HG02970 (cell line): Measurements from ENCODE around the gene TMED8.
A peak's percentile ranks its signal among the peaks of the same experiment; 100 is the strongest.
"Not testable (repeated sequence)": the region's sequence is repeated elsewhere in the genome, so short reads cannot be mapped to it uniquely, and the experiment has no call there.

ENCODE experiments used
- ATAC-seq: cut with Tn5 transposase; IDR thresholded peaks from one replicate; pipeline ENCODE4 v1.9.1; 2021; ENCODE audit warnings: mild to moderate bottlenecking, moderate library complexity, moderate number of reproducible peaks; ENCODE audit not compliant: unreplicated experiment, low FRiP score

The TMED8 gene

DNA sequence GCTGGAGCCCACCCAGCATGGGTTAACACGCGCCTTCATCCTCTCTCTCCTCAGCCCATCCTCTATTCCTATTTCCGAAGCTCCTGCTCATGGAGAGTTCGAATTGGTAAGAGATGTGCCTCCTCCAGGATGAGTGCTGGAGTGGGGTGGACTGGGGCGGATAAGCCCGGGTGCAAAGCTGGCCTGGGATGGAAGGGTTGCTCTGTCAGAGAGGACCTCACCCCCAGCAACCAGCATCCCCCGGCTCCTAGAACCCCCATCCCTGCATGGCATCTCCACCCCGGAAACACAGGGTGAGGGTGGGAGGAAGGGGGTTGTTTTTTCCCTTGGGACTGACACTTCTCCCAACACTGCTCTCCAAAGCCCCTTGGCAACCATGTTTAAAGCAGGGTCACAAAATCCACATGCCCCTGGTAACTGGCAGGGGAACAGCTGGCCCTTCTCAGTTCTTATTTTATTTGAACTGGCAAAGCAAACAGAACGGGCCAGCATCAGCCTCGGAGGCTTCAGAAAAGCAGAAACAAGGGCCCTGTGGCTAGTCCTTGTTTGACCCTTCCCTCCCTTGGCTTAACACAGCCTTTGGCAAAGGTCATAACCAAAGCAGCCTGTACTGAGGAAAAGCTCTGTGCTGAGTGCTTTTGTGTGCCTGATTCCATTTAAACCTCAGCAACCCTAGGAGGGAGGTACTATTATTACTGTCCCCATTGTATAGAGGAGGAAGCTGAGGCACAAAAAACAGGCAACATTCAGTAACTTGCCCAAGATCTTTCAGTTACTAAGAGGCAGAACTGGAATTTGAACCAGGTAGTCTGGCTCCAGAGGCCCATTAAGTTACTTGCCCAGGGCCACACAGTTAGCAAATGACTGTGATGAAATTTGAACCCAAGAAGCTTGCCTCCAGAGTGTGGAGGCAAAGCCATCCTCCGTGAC lies 51.8 kb downstream of the TMED8 start:
- ATAC-seq = no peak

DNA sequence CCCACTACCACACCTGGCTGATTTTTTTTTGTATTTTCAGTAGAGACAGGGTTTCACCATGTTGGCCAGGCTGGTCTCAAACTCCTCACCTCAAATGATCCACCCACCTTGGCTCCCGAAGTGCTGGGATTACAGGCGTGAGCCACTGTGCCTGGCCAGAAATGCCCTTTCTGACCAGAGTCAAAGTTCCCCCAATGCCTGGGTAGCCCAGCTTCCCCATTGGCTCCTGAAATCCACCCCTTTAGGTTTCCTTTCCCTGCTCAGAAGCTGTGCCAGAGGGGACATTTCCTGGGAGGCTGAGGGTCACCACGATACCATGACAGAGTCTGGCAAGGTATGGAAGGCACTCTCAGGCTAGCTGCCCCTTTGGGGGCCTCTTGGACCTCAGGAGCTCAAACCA lies 52.6 kb downstream of the TMED8 start:
- no peak for ATAC-seq

DNA sequence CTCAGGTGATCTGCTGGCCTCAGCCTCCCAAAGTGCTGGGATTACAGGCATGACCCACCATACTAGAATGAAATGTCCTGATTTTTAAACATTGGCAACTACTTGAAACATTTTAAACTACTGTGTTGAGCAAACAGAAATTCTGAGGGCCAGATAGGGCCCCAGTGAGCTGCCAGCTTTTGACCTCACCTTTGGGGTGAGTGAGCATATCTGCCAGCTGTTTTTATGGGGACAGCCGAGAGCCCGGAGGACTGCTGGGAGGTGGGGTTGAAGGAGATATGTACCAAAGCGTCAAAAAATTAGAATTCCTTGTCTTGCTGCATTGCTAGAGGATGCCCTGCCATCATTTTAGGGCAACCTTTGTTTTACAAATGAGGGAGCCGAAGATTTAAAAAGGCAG lies 53.3 kb downstream of the TMED8 start:
- ATAC-seq = no peak

DNA sequence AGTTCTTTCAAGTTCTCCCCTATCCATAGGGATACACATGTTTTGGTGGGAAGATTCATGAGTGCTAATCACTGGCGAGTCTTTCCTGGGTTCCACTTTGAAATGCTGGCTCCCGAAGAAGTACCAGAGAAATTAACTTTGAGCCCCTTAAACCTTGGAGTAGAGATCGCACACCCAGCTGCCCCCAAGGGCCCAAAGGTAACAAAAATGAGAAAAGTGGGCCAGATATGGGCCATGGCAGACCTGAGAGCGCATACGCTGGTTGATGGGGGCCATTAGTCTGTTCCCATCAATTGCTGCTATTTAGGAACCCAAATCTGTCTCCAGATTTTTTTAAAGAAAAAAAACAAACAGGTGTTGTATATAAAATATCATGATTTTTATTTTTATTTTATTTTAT lies 53.9 kb downstream of the TMED8 start:
- no peak for ATAC-seq

DNA sequence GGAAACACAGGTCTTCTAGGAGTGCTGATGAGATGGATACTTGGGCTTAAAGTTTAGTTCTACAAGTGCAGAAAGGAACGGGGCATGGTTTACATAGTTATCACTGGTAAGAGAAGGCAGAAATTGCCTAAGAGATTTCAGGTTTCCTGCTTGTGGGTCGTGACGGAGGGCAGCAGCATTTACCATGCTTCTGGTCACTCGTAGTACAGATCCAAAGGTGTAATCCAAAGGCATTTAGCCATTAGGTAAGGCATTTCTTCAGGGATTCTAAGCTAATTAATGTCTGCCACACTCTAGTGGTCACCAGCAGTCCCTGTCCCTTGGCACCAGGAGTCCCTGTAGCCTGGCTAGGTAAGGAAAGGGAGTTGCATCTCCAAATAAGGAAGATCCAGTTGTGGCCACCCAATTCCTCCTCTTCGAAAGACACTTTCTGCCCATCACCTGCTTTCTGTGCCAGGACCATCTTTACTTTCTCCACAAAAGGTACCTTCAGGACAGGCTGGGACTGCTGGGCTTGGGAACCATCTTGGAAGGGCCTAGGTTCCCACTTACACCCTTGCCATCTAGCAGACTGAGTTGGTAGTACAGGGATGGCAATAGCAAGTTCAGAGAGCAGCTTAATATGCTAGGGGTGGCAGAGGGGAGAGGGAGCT lies 54.5 kb downstream of the TMED8 start:
- no peak for ATAC-seq

DNA sequence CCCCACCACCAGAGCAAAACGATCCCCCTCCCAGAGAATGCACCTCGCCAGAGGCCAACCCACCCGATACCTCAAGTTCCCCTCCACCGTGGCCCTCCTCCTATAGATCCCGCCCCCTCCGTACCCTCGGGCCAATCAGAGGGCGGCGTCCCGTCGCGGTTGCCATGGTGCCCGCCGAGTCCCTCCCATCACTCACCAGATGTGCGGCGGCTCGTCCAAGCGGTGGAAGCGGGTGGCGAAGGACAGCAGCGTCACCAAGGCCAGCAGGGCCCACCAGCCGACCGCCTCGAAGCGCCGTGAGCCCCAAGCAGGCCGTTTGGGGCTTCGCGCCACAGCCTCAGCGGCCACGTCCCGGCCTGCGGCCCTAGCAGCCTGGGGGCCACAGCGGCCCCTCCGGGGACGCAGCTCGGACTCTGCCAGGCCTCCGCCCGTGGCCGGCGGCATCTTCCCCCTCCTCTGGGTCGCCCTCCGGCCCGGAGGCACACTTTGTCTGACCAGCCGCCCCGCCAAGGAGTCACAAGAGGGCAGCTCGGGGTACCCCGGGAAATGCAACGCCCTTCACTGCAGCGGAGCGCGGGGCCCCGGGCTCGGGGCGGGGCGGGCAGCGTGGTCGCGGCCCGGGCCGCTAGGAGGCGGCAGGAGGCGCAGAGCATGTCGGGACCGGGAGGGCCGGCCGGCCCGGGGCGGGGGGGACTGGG lies 56.5 kb downstream of the TMED8 start, which contains the start of gene POMT2:
Gene POMT2 (minus strand): TSS at position 646 of the 698 bp plus-strand sequence. CDS start 202 bp downstream, at position 444.
- peak; percentile 53 for ATAC-seq

DNA sequence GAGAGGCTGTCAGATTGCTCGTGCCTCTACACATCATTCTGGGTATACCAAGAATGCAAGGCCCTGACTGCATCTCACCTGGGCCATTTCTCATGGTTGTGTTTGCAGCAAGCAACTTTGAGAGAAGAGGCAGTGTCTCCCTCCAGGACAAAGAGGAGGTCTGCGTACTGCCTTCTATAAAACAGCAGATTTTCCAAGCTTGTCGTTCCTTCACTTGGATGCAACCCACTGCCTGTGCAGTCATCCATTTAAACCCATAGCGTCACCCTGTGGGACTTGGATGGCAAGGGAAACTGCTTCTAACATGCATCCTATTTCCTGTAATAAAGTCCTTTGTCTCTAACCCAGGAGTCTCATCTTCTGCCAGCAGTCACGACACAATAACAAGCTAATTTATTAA lies 57.5 kb downstream of the TMED8 start:
- no peak for ATAC-seq

DNA sequence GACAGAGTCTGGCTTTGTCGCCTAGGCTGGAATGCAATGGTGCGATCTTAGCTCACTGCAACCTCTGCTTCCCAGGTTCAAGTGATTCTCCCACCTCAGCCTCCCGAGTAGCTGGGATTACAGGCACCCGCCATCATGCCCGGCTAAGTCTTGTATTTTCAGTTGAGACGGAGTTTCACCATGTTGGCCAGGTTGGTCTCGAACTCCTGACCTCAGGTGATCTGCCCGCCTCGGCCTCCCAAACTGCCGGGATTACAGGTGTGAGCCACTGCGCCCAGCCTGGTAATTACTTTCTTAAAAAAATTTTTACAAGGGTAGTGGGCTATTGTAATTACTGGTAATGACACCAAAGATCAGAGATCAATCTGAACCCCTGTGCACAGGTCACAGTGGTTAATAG lies 58.1 kb downstream of the TMED8 start:
- ATAC-seq = not testable (repeated sequence)

DNA sequence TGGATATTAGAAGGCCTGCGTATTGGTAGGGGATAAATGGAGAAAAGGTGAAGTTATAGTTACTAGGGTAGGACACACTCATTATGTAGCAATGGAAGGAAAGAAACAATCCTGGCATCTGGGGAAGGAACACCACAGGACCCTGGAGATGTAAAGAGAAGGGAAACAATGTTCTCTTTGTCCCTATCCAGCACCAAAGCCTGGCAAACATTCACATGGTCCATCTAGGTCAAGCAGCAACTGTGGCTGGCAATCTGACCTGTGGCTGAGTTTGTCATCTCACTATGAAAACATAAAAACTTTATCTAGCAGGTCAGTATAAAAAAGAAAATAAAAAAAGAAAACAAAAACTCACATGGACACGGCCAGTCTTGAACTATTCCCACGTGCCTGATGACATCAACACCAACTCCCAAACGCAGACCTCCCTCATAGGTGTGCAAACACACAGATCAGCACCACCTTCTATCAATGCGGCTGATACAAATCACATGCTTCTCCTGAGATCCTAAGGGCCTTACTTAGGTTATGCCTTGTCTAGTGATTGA lies 58.8 kb downstream of the TMED8 start:
- no peak for ATAC-seq

DNA sequence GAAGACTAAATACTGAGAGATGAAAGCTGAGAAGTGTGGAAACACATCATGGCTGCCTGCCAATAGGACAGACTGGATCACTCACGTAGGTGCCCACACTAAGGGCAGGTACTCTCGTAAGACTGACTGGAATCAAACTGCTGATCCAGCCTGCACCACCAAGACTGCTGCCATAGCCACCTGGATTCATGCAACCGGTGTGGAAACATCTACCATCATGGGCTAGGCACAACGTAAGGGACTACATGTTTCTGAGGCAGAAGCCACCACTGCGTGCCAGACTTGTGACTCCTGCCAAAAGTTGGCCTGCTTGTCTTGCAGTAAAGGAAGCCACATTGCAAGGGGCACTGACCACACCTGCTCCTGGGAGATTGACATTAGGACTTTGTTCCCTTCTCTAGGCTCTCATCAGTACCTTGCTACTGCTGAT lies 60.0 kb downstream of the TMED8 start:
- ATAC-seq = no peak

DNA sequence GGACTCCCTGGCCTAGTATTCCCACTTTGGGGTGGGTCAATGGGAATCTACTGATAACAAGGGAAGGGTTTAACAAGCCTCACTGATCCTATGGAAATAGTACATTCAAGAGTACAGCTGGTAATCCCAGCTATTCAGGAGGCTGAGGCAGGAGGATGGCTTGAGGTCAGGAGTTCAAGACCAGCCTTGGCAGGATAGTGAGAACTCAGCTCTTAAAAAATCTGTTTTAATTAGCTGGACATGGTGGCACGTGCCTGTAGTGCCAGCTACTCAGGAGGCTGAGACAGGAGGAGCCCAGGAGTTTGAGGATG lies 60.7 kb downstream of the TMED8 start:
- no peak for ATAC-seq

DNA sequence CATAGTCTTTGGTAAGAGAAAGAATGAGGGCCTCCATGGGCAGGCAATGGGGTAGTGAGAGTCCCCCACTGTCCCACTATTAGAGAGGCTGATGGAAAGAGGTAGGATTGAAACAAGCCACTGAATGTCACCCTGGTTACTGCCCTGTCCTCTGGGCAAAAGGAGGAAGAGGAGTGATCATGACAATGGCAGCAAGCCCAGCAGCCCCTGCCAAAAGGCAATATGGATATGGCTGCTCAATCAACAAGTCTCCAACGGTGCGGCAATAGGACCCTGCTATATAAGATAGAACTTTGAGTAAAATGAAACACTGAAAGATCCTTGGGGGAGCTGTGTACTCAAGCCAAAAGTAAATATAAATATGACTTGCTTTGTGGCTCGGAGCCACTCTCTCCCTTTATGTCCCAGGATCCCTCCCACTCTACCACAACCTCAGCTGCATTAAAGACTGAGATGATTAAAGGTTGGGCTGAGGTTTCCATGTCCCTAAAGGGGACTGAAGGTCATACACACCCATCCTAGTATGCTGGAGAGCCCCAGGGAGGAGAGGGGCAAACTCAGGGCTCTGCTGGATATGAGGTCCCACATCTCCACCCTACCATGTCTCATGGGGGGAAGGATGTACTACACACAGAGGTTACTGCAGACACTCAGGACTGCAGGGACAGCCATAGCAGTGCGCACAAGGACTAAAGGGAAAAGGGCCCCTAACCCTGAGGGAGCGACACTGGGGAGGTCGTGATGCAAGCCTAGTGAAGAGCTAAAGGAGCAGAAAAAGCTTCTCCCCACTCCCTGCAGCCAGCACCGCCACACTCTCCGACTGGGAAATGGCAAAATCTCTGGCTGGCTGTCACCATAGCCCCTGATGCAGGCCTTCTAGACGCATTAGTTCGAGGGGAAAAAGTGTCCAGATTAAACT lies 62.1 kb downstream of the TMED8 start:
- ATAC-seq = no peak

DNA sequence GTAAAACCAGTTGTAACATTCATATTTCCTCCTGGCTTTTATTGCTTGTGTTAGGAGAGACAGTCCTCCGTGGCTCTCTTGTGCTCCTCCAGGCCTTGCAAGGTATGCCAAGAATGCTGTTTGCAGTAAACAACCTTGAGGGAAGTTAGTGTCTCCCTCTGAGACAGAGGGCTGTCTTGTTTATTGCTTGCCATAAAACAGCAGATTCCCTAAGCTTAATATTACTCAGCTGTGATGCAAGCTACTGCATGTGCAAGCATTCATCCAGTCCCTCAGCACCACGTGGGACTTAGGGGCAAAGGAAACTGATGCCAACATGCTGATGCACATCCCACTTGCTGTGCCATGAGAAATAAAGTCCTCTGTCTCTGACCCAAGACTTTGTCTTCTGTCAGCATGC lies 62.9 kb downstream of the TMED8 start:
- no peak for ATAC-seq

DNA sequence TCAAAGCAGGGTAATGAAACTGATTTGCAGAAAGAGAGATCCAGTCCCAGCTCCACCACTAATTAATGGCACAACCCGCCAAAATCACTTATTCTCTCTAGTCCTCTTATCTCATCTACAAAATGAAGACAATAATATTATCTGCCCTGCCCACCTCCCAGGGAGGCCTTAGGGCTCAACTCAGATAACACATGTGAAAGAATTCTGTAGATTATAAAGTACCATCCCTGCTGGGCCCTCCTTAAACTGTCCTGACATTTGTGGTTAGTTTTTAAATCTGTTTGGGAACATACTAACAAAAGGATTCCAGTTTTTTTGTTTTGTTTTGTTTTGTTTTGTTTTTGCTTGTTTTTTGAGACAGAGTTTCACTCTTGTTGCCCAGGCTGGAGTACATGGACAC lies 63.5 kb downstream of the TMED8 start:
- no peak for ATAC-seq

DNA sequence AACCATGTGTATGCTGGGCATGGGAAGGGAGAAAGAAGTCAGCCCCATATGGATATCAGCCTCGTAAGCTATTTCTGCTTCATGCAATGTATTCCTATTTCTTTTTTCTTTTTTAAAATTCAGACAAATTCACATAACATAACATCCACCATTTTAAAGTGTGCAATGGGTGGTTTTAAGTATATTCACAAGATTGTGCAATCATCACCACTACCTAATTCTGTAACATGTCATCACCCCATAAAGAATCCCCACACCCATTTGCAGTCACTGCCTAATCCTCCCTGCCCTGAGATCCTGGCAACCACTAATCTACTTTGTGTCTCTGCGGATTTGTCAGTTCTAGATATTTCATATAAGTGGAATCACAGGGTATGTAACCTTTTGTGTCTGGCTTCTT lies 65.7 kb downstream of the TMED8 start:
- no peak for ATAC-seq

DNA sequence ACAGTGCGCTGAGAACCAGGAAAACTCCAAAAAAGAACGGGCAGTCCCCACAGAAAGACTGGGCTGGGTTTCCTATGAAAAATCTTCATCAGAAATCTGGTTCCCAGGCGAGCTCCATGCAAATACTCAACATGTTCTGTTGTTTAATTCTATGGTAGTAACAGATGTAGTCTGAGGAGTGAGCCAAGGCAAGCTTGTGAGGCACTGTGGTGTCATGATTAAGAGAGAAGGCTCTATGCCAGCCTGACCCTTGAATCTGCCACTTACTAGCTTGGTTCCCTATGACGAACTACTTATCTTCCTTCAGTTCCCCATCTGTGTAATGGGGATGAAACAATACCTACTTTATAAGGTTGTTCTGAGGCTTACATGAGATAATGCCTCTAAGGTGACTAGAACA lies 66.9 kb downstream of the TMED8 start:
- ATAC-seq = no peak

DNA sequence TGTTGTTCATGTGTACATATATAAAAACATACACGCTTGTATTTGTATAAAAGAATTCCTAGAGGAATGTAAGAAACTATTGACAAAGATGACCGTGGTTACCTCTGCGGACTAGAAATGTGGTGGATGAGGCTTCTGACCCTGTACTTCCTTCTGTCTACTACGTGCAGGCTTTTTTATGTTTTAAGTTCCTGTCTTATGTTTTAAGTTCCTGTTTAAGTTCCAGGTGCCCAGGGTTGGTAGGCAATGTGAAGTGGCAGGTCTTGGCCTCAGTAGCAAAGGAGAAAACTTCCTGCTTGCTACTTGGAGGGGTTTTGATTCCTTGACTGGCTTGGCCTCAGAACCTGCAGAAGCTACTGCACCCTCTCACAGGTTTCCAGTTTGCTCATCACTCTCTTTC lies 67.8 kb downstream of the TMED8 start:
- no peak for ATAC-seq

DNA sequence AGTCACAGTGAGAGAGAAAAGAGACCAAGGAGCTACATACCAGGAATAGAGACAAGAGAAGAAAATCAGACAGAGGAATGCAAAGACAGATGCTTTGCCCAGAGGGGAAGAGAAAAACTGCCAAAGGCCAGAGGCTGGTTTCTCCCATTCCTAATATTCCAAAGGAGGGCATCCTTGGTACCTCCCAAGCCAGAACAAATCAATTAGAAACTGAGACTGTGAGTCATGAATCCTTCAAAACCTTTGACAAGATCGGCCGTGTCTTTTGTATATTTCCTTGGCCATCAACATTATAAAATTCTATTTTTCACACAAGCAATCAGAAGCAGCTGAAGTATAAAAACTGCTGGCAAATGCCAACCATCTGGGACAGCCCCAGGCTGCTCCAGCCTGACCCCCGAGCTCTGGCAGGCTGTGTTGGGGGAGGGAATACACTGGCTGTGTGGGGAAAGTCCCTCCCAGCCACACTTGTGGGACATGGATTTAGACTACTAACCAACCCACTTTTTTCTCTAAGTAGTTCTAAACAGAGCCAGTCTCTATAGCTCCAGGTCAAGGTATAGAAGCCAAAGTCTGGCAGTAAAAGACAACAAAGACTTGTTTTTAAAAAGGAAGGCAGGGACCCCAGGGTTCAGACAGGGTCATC lies 69.9 kb downstream of the TMED8 start:
- ATAC-seq = no peak

DNA sequence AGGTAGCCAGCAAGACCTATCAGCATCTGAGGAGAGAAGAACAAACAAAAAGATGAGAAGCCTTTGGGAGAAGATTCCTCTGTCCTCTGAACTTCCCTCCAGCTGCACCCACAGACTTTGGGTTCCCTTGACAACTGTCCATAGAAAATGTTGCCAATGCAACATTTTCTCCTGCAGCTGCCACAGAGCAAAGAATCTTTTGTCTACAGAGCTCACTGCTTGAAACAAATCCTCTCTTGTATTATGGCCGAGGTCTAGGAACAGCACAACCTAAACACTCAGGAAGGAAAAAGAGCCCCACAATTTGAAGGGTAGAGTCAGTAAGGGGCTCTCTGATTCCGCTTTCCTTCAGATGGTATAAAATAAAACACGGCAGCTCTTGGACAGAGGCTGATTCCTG lies 70.5 kb downstream of the TMED8 start:
- ATAC-seq = no peak

DNA sequence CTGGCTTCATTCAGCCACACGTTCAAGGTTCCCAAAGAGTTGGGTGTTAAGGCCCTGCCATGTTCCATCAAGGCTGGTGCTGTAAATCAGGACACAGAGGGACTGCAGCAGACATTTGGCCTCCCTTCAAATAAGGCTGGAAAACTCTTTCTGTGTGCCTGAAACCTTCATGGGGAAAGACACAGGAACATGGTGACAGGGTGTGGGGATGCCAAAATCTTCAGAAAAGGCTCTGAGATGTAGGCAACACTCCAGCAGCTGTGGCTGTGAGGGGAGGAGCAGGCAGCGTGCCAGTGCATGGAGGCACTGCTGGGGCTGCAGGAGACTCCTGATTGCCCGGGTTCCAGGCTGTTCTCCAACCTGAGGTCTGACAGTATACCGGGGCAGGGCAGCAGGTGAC lies 71.2 kb downstream of the TMED8 start:
- no peak for ATAC-seq
